ENCODE measurements around the gene SETD1A.
"Not testable (repeated sequence)": the region's sequence is repeated elsewhere in the genome, so short reads cannot be mapped to it uniquely, and the experiment has no call there.

DNA sequence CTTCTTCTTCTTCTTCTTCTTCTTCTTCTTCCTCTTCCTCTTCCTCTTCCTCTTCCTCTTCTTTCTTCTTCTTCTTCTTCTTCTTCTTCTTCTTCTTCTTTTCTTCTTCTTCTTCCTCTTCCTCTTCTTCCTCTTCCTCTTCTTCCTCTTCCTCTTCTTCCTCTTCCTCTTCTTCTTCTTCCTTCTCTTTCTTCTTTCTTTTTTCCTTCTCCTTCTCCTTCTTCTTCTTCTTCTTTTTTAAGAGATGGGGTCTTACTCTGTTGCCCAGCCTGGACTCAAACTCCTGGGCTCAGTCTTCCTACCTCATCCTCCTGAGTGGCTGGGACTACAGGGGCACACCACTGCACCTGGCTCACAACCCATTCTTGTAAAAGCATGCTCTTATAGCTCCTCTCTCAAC lies 55.7 kb downstream of the SETD1A start:
- not testable (repeated sequence) for TF ChIP-seq CTCF (conservative IDR thresholded peaks at IDR 0.05); EZH2 (IDR thresholded peaks at IDR 0.05; ENCODE audit: low read depth)

Measured in PC-9 (cell line).